Neural cell (in vitro differentiated cells): Measurements from ENCODE around the gene UNKL.

Experiments
- EP300 ChIP-seq: fragments of 450-650 bp; conservative IDR thresholded peaks from 2 replicates; pipeline ENCODE4 v1.6.1; 2014; ENCODE audit warnings: antibody characterized with exemption, mild to moderate bottlenecking, moderate library complexity; ENCODE audit not compliant: poor library complexity, severe bottlenecking
- EZH2 ChIP-seq: fragments of 200-600, 300-800 bp; shearing (Covaris generic), sonication (generic); IDR thresholded peaks from 2 replicates; pipeline ENCODE4 v1.6.1; 2014; ENCODE audit warnings: antibody characterized with exemption, low read length, borderline replicate concordance, mild to moderate bottlenecking; ENCODE audit not compliant: insufficient read depth, poor library complexity, severe bottlenecking
- MXI1 ChIP-seq: fragments of 450-650 bp; conservative IDR thresholded peaks from 2 replicates; pipeline ENCODE4 v1.6.1; 2014; ENCODE audit warnings: antibody characterized with exemption, mild to moderate bottlenecking; ENCODE audit not compliant: poor library complexity, severe bottlenecking
- POLR2AphosphoS5 ChIP-seq: IDR thresholded peaks from 2 replicates; pipeline ENCODE4 v1.6.1; 2012
- RAD21 ChIP-seq: fragments of 450-650 bp; conservative IDR thresholded peaks from 2 replicates; pipeline ENCODE4 v1.6.1; 2014; ENCODE audit warnings: antibody characterized with exemption, mild to moderate bottlenecking, moderate library complexity
- SMC3 ChIP-seq: fragments of 450-650 bp; conservative IDR thresholded peaks from 2 replicates; pipeline ENCODE4 v1.6.1; 2014; ENCODE audit warnings: antibody characterized with exemption, mild to moderate bottlenecking, moderate library complexity; ENCODE audit not compliant: poor library complexity
- TAF1 ChIP-seq: IDR thresholded peaks from 2 replicates; pipeline ENCODE4 v1.6.1; 2012; ENCODE audit warnings: low read depth
- TF ChIP-seq, protein P1 (sequence below): fragments of 450-650 bp; IDR thresholded peaks from 2 replicates; pipeline ENCODE4 v1.5.1; 2014; ENCODE audit warnings: antibody characterized with exemption, mild to moderate bottlenecking, moderate library complexity; ENCODE audit not compliant: poor library complexity, severe bottlenecking
- TF ChIP-seq, protein P2 (sequence below): IDR thresholded peaks from 2 replicates; pipeline ENCODE4 v1.6.1; 2012; ENCODE audit warnings: borderline replicate concordance

DNA sequence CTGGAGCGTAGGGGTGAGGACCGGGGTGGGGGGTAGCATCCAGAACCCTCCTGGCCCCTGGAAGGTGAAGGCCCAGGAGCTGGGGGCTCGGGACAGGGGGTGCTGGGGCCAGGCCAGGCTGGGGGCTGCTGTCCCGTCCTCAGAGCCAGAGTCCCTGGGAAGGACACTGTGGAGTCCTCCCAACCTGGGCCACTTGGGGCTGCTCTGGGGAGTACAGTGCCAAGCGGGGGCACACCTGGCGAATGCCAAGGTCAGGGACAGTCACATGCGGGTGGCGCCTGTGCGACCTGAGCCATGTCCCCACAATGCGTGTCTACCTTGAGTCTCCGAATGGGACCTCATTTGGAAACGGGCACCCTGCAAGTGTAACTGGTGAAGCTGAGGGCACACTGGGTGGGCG lies 15.1 kb upstream of the UNKL start:
- TF ChIP-seq, protein P1, sequence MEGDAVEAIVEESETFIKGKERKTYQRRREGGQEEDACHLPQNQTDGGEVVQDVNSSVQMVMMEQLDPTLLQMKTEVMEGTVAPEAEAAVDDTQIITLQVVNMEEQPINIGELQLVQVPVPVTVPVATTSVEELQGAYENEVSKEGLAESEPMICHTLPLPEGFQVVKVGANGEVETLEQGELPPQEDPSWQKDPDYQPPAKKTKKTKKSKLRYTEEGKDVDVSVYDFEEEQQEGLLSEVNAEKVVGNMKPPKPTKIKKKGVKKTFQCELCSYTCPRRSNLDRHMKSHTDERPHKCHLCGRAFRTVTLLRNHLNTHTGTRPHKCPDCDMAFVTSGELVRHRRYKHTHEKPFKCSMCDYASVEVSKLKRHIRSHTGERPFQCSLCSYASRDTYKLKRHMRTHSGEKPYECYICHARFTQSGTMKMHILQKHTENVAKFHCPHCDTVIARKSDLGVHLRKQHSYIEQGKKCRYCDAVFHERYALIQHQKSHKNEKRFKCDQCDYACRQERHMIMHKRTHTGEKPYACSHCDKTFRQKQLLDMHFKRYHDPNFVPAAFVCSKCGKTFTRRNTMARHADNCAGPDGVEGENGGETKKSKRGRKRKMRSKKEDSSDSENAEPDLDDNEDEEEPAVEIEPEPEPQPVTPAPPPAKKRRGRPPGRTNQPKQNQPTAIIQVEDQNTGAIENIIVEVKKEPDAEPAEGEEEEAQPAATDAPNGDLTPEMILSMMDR = no peak
- TF ChIP-seq EP300 = no peak
- TF ChIP-seq, protein P2, sequence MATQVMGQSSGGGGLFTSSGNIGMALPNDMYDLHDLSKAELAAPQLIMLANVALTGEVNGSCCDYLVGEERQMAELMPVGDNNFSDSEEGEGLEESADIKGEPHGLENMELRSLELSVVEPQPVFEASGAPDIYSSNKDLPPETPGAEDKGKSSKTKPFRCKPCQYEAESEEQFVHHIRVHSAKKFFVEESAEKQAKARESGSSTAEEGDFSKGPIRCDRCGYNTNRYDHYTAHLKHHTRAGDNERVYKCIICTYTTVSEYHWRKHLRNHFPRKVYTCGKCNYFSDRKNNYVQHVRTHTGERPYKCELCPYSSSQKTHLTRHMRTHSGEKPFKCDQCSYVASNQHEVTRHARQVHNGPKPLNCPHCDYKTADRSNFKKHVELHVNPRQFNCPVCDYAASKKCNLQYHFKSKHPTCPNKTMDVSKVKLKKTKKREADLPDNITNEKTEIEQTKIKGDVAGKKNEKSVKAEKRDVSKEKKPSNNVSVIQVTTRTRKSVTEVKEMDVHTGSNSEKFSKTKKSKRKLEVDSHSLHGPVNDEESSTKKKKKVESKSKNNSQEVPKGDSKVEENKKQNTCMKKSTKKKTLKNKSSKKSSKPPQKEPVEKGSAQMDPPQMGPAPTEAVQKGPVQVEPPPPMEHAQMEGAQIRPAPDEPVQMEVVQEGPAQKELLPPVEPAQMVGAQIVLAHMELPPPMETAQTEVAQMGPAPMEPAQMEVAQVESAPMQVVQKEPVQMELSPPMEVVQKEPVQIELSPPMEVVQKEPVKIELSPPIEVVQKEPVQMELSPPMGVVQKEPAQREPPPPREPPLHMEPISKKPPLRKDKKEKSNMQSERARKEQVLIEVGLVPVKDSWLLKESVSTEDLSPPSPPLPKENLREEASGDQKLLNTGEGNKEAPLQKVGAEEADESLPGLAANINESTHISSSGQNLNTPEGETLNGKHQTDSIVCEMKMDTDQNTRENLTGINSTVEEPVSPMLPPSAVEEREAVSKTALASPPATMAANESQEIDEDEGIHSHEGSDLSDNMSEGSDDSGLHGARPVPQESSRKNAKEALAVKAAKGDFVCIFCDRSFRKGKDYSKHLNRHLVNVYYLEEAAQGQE = no peak
- TF ChIP-seq EZH2 = no peak
- no peak for TF ChIP-seq POLR2AphosphoS5
- TF ChIP-seq MXI1 = no peak
- TF ChIP-seq TAF1 = no peak
- no peak for TF ChIP-seq RAD21
- no peak for TF ChIP-seq SMC3
